Sciatic nerve (tissue), 2 donors: Measurements from ENCODE around the gene CDKAL1. TPM values are rescaled to one million over a fixed set of nuclear protein-coding genes. Genes with fewer than 3 reads are reported as not detected.

Experiments
- ATAC-seq: fragments of 200-7000 bp; cut with Tn5 transposase; one replicate; pipeline ENCODE4 v1.9.1; 2020; ENCODE audit warnings: mild to moderate bottlenecking, moderate library complexity
- DNase-seq: peaks from one replicate; pipeline ENCODE4 v3.0.0-alpha.2; 2020; ENCODE audit warnings: low spot score
- intact Hi-C: fragments of 100-400 bp; cut with DNase I; formaldehyde crosslinking; loops from one replicate; pipeline ENCODE4 v1.14.2; 2022
- total RNA-seq: library from RNA; stranded (reverse); fragmentation: NEBNext Ultra II Directional; extraction: Animal tissue kit (Norgen Biotek cat#: 25700); gene quantifications from one replicate; pipeline ENCODE4 v1.2.1, GENCODE V29; 2021
- donor health status: DM: no; HTN: no; CAD: no.
- donor health status: DM: no; HTN: no; CAD: no.

CDKAL1 gene
- total RNA-seq, 1 donor from 2014 or later, result 20.5 TPM

GRCh38 chr6:21109391-21110178, 575.3 kb downstream of the CDKAL1 start:
- DNase-seq (no peak), ATAC-seq (no peak)
- intact Hi-C loops, result no loop called here

GRCh38 chr6:21110684-21111083, 576.4 kb downstream of the CDKAL1 start:
- no peak for DNase-seq
- no peak for ATAC-seq
- intact Hi-C loops, result no loop called here

GRCh38 chr6:21111093-21111725, 577.0 kb downstream of the CDKAL1 start:
- ATAC-seq, result no peak
- no peak for DNase-seq
- intact Hi-C loops, result no loop called here

- intact Hi-C loops, result no loop called here
These were observed 580.9 kb downstream of the CDKAL1 start for GRCh38 chr6:21115111-21115510.

GRCh38 chr6:21116736-21117135, 582.5 kb downstream of the CDKAL1 start:
- no peak for DNase-seq
- ATAC-seq, result no peak
- intact Hi-C loops, result no loop called here

More at GRCh38 chr6:21115111-21115510, 580.9 kb downstream of the CDKAL1 start:
- DNase-seq, result no peak
- peak; percentile 55 for ATAC-seq

- intact Hi-C loops, result no loop called here
- no peak for ATAC-seq
- no peak for DNase-seq
These were observed 584.0 kb downstream of the CDKAL1 start for GRCh38 chr6:21118216-21118780.

- no peak for DNase-seq
- intact Hi-C loops, result no loop called here
- no peak for ATAC-seq
These were observed 587.4 kb downstream of the CDKAL1 start for GRCh38 chr6:21121636-21122136.

- no peak for DNase-seq
- intact Hi-C loops, result no loop called here
- no peak for ATAC-seq
These were observed 589.5 kb downstream of the CDKAL1 start for GRCh38 chr6:21123507-21124436.

GRCh38 chr6:21128601-21129000, 594.3 kb downstream of the CDKAL1 start:
- DNase-seq (no peak), ATAC-seq (no peak)
- intact Hi-C loops, result no loop called here

- intact Hi-C loops, result no loop called here
- ATAC-seq (no peak), DNase-seq (no peak)
These were observed 597.1 kb downstream of the CDKAL1 start for GRCh38 chr6:21131406-21131805.

- ATAC-seq (no peak), DNase-seq (no peak)
- intact Hi-C loops, result no loop called here
These were observed 598.2 kb downstream of the CDKAL1 start for GRCh38 chr6:21132446-21132845.

- ATAC-seq (no peak), DNase-seq (no peak)
- intact Hi-C loops, result no loop called here
These were observed 598.9 kb downstream of the CDKAL1 start for GRCh38 chr6:21132856-21133838.

- intact Hi-C loops, result no loop called here
- no peak for DNase-seq
- no peak for ATAC-seq
These were observed 599.6 kb downstream of the CDKAL1 start for GRCh38 chr6:21133901-21134300.

GRCh38 chr6:21134356-21134755, 600.1 kb downstream of the CDKAL1 start:
- no peak for ATAC-seq

GRCh38 chr6:21135484-21136013, 601.3 kb downstream of the CDKAL1 start:
- no peak for DNase-seq
- ATAC-seq, result no peak
- intact Hi-C loops, result no loop called here

More at GRCh38 chr6:21134356-21134755, 600.1 kb downstream of the CDKAL1 start:
- DNase-seq, result no peak
- intact Hi-C loops, result no loop called here

- intact Hi-C loops, result no loop called here
- DNase-seq (no peak), ATAC-seq (no peak)
These were observed 603.6 kb downstream of the CDKAL1 start for GRCh38 chr6:21137700-21138335.
